ENCODE data around the gene TCEA2. TPM values are rescaled to one million over a fixed set of nuclear protein-coding genes. Genes with fewer than 3 reads are reported as not detected.
A peak's percentile ranks its signal among the peaks of the same experiment; 100 is the strongest.
"Not testable (repeated sequence)": the region's sequence is repeated elsewhere in the genome, so short reads cannot be mapped to it uniquely, and the experiment has no call there.

Gene TCEA2
- total RNA-seq, 1 experiment from 2014 or later, result 48.3 TPM

DNA sequence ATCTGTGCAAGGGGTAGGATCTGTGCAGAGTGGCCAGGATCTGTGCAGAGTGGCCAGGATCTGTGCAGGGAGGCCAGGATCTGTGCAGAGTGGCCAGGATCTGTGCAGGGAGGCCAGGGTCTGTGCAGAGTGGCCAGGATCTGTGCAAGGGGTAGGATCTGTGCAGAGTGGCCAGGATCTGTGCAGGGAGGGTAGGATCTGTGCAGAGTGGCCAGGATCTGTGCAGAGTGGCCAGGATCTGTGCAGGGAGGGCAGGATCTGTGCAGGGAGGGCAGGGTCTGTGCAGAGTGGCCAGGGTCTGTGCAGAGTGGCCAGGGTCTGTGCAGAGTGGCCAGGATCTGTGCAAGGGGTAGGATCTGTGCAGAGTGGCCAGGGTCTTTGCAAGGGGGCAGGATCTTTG is 25.6 kb downstream of the TCEA2 start:
- POLR2A ChIA-PET, result not testable (repeated sequence)

DNA sequence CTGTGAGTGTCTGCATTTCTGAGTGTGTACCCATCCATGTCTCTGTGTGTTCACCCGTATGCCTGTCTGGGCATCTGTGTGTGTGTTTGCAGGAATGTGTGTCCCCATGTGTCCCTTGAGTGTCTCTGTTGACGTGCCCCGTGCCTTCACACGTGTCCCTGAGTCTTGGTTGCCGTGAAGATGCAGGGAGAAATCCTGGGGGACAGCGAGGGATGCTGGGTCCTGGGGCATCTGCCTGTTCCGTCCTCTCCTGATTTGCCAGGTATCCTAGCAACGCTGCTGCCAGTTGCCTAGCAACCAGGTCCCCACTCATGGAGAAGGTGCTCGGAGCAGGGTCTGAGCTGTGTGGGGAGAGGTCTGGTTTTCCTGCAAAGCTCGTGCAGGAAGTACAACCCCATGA is 27.2 kb downstream of the TCEA2 start:
- no peak overlapping the region for H3K27ac Mint-ChIP-seq (ENCODE audit: unreplicated experiment)
- Histone ChIP-seq H3K27me3 (replicated peaks; ENCODE audit: control insufficient read depth, insufficient read depth, low read length) (no peaks in the 10 kb centered on the region; the same call in 1 of the 2 replicates), H3K36me3 (ENCODE audit: control insufficient read depth, insufficient read depth, low read length) (no peaks in the 10 kb centered on the region), H3K4me3 (ENCODE audit: low read depth, low read length) (no peak overlapping the region), H3K4me1 (peaks cover 7% of the 10 kb centered on the region), H3K9me3 (no peaks in the 10 kb centered on the region)
- peaks cover 27% of the 10 kb centered on the region for H3K27me3 Mint-ChIP-seq (ENCODE audit: insufficient read depth, unreplicated experiment)
- H3K36me3 Mint-ChIP-seq (ENCODE audit: insufficient read depth, unreplicated experiment), result peaks cover 6% of the 10 kb centered on the region
- no TSS peak for BruUV-seq (replicated peaks)
- no peaks in the 10 kb centered on the region for H3K9me3 Mint-ChIP-seq (ENCODE audit: unreplicated experiment)
- intact Hi-C loops (cut with micrococcal nuclease; ENCODE audit: unreplicated experiment), result no loop called here
- peak in 1 of 2 experiments; percentile 81 for DNase-seq
- ChIA-PET POLR2A (interaction anchor here (0.6 kb wide), 1 partner anchor 103 kb away, joined by 4 read pairs; no protein-coding TSS in a partner anchor), CTCF (interaction anchor here (1.0 kb wide), 1 partner anchor 30 kb away, joined by 3 read pairs; no protein-coding TSS in a partner anchor)
- H3K4me1 Mint-ChIP-seq (ENCODE audit: low read depth, unreplicated experiment), result peaks cover 6% of the 10 kb centered on the region
- TF ChIP-seq, protein P1, sequence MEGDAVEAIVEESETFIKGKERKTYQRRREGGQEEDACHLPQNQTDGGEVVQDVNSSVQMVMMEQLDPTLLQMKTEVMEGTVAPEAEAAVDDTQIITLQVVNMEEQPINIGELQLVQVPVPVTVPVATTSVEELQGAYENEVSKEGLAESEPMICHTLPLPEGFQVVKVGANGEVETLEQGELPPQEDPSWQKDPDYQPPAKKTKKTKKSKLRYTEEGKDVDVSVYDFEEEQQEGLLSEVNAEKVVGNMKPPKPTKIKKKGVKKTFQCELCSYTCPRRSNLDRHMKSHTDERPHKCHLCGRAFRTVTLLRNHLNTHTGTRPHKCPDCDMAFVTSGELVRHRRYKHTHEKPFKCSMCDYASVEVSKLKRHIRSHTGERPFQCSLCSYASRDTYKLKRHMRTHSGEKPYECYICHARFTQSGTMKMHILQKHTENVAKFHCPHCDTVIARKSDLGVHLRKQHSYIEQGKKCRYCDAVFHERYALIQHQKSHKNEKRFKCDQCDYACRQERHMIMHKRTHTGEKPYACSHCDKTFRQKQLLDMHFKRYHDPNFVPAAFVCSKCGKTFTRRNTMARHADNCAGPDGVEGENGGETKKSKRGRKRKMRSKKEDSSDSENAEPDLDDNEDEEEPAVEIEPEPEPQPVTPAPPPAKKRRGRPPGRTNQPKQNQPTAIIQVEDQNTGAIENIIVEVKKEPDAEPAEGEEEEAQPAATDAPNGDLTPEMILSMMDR (IDR thresholded peaks at IDR 0.05; ENCODE audit: insufficient read depth in 1 of 2, low read depth in 1 of 2, low read length in 1 of 2, severe bottlenecking in 1 of 2, unreplicated experiment in 1 of 2), result no peak
- H3K4me3 Mint-ChIP-seq (ENCODE audit: unreplicated experiment), result no peak overlapping the region

More for the DNA sequence above, 25.6 kb downstream of the TCEA2 start:
- peaks cover 12% of the 10 kb centered on the region for H3K4me1 Mint-ChIP-seq (ENCODE audit: low read depth, unreplicated experiment)
- H3K4me3 ChIP-seq (ENCODE audit: low read depth, low read length); H3K9me3 ChIP-seq; BruUV-seq (replicated peaks); CTCF ChIA-PET; intact Hi-C loops (cut with micrococcal nuclease; ENCODE audit: unreplicated experiment); H3K27ac Mint-ChIP-seq (ENCODE audit: unreplicated experiment); H3K4me3 Mint-ChIP-seq (ENCODE audit: unreplicated experiment); H3K36me3 ChIP-seq (ENCODE audit: control insufficient read depth, insufficient read depth, low read length); H3K9me3 Mint-ChIP-seq (ENCODE audit: unreplicated experiment); DNase-seq; H3K27me3 ChIP-seq (replicated peaks; ENCODE audit: control insufficient read depth, insufficient read depth, low read length): not testable (repeated sequence)
- peaks cover 19% of the 10 kb centered on the region for H3K4me1 ChIP-seq
- H3K36me3 Mint-ChIP-seq (ENCODE audit: insufficient read depth, unreplicated experiment), result peaks cover 12% of the 10 kb centered on the region
- peaks cover 37% of the 10 kb centered on the region for H3K27me3 Mint-ChIP-seq (ENCODE audit: insufficient read depth, unreplicated experiment)

DNA sequence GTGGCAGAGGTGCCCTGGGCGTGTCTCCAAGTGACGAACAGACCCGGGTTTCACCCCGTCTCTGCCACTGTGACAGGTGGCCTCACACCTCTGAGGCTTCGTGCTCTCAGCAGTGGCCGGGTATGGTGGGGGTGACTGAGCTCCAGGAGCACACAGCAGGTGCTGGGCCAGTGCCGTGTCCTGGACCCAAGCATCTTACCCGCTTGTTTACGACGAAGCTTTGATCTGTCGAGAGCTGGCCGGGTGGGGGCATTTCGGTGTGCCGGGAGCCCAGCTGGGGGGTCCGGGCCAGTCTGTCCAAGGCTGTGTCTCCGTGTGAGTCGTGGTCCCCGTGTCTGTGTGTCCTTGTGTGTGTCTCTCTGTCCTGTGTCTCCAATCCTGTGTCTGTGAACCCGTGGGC is 28.3 kb downstream of the TCEA2 start:
- TF ChIP-seq, protein P1 (IDR thresholded peaks at IDR 0.05; ENCODE audit: insufficient read depth in 1 of 2, low read depth in 1 of 2, low read length in 1 of 2, severe bottlenecking in 1 of 2, unreplicated experiment in 1 of 2), result no peak
- Mint-ChIP-seq H3K4me1 (ENCODE audit: low read depth, unreplicated experiment) (peaks cover 6% of the 10 kb centered on the region), H3K27me3 (ENCODE audit: insufficient read depth, unreplicated experiment) (peaks cover 22% of the 10 kb centered on the region), H3K9me3 (ENCODE audit: unreplicated experiment) (peaks cover 3% of the 10 kb centered on the region), H3K4me3 (ENCODE audit: unreplicated experiment) (no peak overlapping the region), H3K27ac (ENCODE audit: unreplicated experiment) (no peak overlapping the region), H3K36me3 (ENCODE audit: insufficient read depth, unreplicated experiment) (peaks cover 6% of the 10 kb centered on the region)
- Histone ChIP-seq H3K4me3 (ENCODE audit: low read depth, low read length) (no peak overlapping the region), H3K4me1 (peaks cover 7% of the 10 kb centered on the region), H3K36me3 (ENCODE audit: control insufficient read depth, insufficient read depth, low read length) (no peaks in the 10 kb centered on the region), H3K9me3 (no peaks in the 10 kb centered on the region), H3K27me3 (replicated peaks; ENCODE audit: control insufficient read depth, insufficient read depth, low read length) (no peaks in the 10 kb centered on the region; the same call in 1 of the 2 replicates)
- ChIA-PET POLR2A (no interaction called here), CTCF (interaction anchor here (0.6 to 1.3 kb wide), 6 partner anchors 11 to 53 kb away, joined by 4 to 6 read pairs (median 4); partner anchors contain the start of gene OPRL1)
- BruUV-seq (replicated peaks), result no TSS peak
- no peak for DNase-seq
- intact Hi-C loops (cut with micrococcal nuclease; ENCODE audit: unreplicated experiment), result no loop called here
